T-helper 1 cell treated with Interleukin-12 subunit alpha and Interleukin-12 subunit beta and Interleukin-4 antibody, amounts not matched to agents 30 μg/mL and 1 μg/mL, for 36 hours (primary cell): ENCODE measurements around the gene SPHKAP.
"Not testable (repeated sequence)": the region's sequence is repeated elsewhere in the genome, so short reads cannot be mapped to it uniquely, and the experiment has no call there.

Source experiments
- H3K27ac Mint-ChIP-seq: one replicate; pipeline ENCODE4 v1.8.0; 2021; ENCODE audit warnings: mild to moderate bottlenecking, mixed read lengths
- H3K27me3 Mint-ChIP-seq: one replicate; pipeline ENCODE4 v1.8.0; 2021; ENCODE audit warnings: low read depth, mixed read lengths
- H3K36me3 Mint-ChIP-seq: one replicate; pipeline ENCODE4 v1.8.0; 2021; ENCODE audit warnings: low read depth, mixed read lengths
- H3K4me1 Mint-ChIP-seq: one replicate; pipeline ENCODE4 v1.8.0; 2021; ENCODE audit warnings: low read depth, mixed read lengths
- H3K4me3 Mint-ChIP-seq: one replicate; pipeline ENCODE4 v1.8.0; 2021; ENCODE audit warnings: mild to moderate bottlenecking, moderate library complexity, mixed read lengths
- H3K9me3 Mint-ChIP-seq: one replicate; pipeline ENCODE4 v1.8.0; 2021; ENCODE audit warnings: mixed read lengths

SPHKAP gene

GRCh38 chr2:228079194-228079593 is 102.3 kb downstream of the SPHKAP start:
- Mint-ChIP-seq H3K27ac (no peak overlapping the region), H3K36me3 (no peaks in the 10 kb centered on the region), H3K9me3 (peaks cover 6% of the 10 kb centered on the region), H3K27me3 (no peaks in the 10 kb centered on the region), H3K4me1 (no peaks in the 10 kb centered on the region), H3K4me3 (no peak overlapping the region)

- not testable (repeated sequence) for H3K4me1 Mint-ChIP-seq, H3K27me3 Mint-ChIP-seq, H3K9me3 Mint-ChIP-seq, H3K27ac Mint-ChIP-seq, H3K36me3 Mint-ChIP-seq, H3K4me3 Mint-ChIP-seq
Measured at GRCh38 chr2:228076695-228077094, 104.8 kb downstream of the SPHKAP start.

- H3K27ac Mint-ChIP-seq: no peak overlapping the region
- no peaks in the 10 kb centered on the region for H3K4me1 Mint-ChIP-seq
- no peak overlapping the region for H3K4me3 Mint-ChIP-seq
- H3K9me3 Mint-ChIP-seq: no peaks in the 10 kb centered on the region
- no peaks in the 10 kb centered on the region for H3K27me3 Mint-ChIP-seq
- no peaks in the 10 kb centered on the region for H3K36me3 Mint-ChIP-seq
Measured at GRCh38 chr2:228072669-228073068, 108.8 kb downstream of the SPHKAP start.

GRCh38 chr2:228067309-228067708 is 114.2 kb downstream of the SPHKAP start:
- Mint-ChIP-seq H3K36me3 (no peaks in the 10 kb centered on the region), H3K4me1 (no peaks in the 10 kb centered on the region), H3K4me3 (no peak overlapping the region), H3K27ac (no peak overlapping the region), H3K27me3 (no peaks in the 10 kb centered on the region), H3K9me3 (no peaks in the 10 kb centered on the region)

- Mint-ChIP-seq H3K27ac (no peak overlapping the region), H3K4me3 (no peak overlapping the region), H3K4me1 (no peaks in the 10 kb centered on the region), H3K36me3 (no peaks in the 10 kb centered on the region), H3K27me3 (no peaks in the 10 kb centered on the region), H3K9me3 (no peaks in the 10 kb centered on the region)
Measured at GRCh38 chr2:228066126-228066798, 115.2 kb downstream of the SPHKAP start.

GRCh38 chr2:228065686-228066085 is 115.8 kb downstream of the SPHKAP start:
- no peak overlapping the region for H3K4me3 Mint-ChIP-seq

GRCh38 chr2:228064796-228065315 is 116.6 kb downstream of the SPHKAP start:
- Mint-ChIP-seq H3K27me3 (no peaks in the 10 kb centered on the region), H3K9me3 (no peaks in the 10 kb centered on the region), H3K4me3 (no peak overlapping the region), H3K27ac (no peak overlapping the region), H3K36me3 (no peaks in the 10 kb centered on the region), H3K4me1 (no peaks in the 10 kb centered on the region)

More at GRCh38 chr2:228065686-228066085, 115.8 kb downstream of the SPHKAP start:
- no peak overlapping the region for H3K27ac Mint-ChIP-seq
- no peaks in the 10 kb centered on the region for H3K27me3 Mint-ChIP-seq
- H3K4me1 Mint-ChIP-seq: no peaks in the 10 kb centered on the region
- H3K36me3 Mint-ChIP-seq: no peaks in the 10 kb centered on the region
- no peaks in the 10 kb centered on the region for H3K9me3 Mint-ChIP-seq

- Mint-ChIP-seq H3K4me3 (no peak overlapping the region), H3K36me3 (no peaks in the 10 kb centered on the region), H3K27me3 (no peaks in the 10 kb centered on the region), H3K9me3 (no peaks in the 10 kb centered on the region), H3K27ac (no peak overlapping the region), H3K4me1 (no peaks in the 10 kb centered on the region)
Measured at GRCh38 chr2:228064024-228064423, 117.5 kb downstream of the SPHKAP start.

GRCh38 chr2:228063558-228063957 is 117.9 kb downstream of the SPHKAP start:
- H3K4me1 Mint-ChIP-seq: no peaks in the 10 kb centered on the region
- H3K9me3 Mint-ChIP-seq: no peaks in the 10 kb centered on the region
- no peak overlapping the region for H3K4me3 Mint-ChIP-seq
- no peak overlapping the region for H3K27ac Mint-ChIP-seq
- H3K36me3 Mint-ChIP-seq: no peaks in the 10 kb centered on the region
- no peaks in the 10 kb centered on the region for H3K27me3 Mint-ChIP-seq

- Mint-ChIP-seq H3K9me3 (no peaks in the 10 kb centered on the region), H3K27ac (no peak overlapping the region), H3K4me3 (no peak overlapping the region), H3K36me3 (no peaks in the 10 kb centered on the region), H3K27me3 (no peaks in the 10 kb centered on the region), H3K4me1 (no peaks in the 10 kb centered on the region)
Measured at GRCh38 chr2:228059735-228060134, 121.8 kb downstream of the SPHKAP start.

GRCh38 chr2:228056293-228057097 is 125.0 kb downstream of the SPHKAP start:
- H3K27me3 Mint-ChIP-seq: no peaks in the 10 kb centered on the region
- no peak overlapping the region for H3K27ac Mint-ChIP-seq
- H3K36me3 Mint-ChIP-seq: no peaks in the 10 kb centered on the region
- no peaks in the 10 kb centered on the region for H3K9me3 Mint-ChIP-seq
- H3K4me1 Mint-ChIP-seq: no peaks in the 10 kb centered on the region
- no peak overlapping the region for H3K4me3 Mint-ChIP-seq

GRCh38 chr2:228048838-228049490 is 132.5 kb downstream of the SPHKAP start:
- Mint-ChIP-seq H3K27ac (no peak overlapping the region), H3K4me3 (no peak overlapping the region), H3K36me3 (no peaks in the 10 kb centered on the region), H3K9me3 (no peaks in the 10 kb centered on the region), H3K27me3 (no peaks in the 10 kb centered on the region), H3K4me1 (no peaks in the 10 kb centered on the region)

GRCh38 chr2:228040995-228041394 is 140.5 kb downstream of the SPHKAP start:
- no peak overlapping the region for H3K4me3 Mint-ChIP-seq
- no peaks in the 10 kb centered on the region for H3K9me3 Mint-ChIP-seq
- H3K27me3 Mint-ChIP-seq: no peaks in the 10 kb centered on the region
- H3K27ac Mint-ChIP-seq: no peak overlapping the region
- no peaks in the 10 kb centered on the region for H3K36me3 Mint-ChIP-seq
- H3K4me1 Mint-ChIP-seq: no peaks in the 10 kb centered on the region

GRCh38 chr2:228039752-228040534 is 141.5 kb downstream of the SPHKAP start:
- no peaks in the 10 kb centered on the region for H3K36me3 Mint-ChIP-seq
- no peak overlapping the region for H3K27ac Mint-ChIP-seq
- H3K9me3 Mint-ChIP-seq: no peaks in the 10 kb centered on the region
- no peaks in the 10 kb centered on the region for H3K4me1 Mint-ChIP-seq
- no peaks in the 10 kb centered on the region for H3K27me3 Mint-ChIP-seq
- H3K4me3 Mint-ChIP-seq: no peak overlapping the region
